ENCODE data around the gene DDX3X.
"Not testable (repeated sequence)": the region's sequence is repeated elsewhere in the genome, so short reads cannot be mapped to it uniquely, and the experiment has no call there.

The DDX3X gene

GRCh38 chrX:41369152-41369551 lies 35.2 kb downstream of the DDX3X start:
- in situ Hi-C loops (cut with MboI; ENCODE audit: low sequenced_read_pairs), result no loop called here

GRCh38 chrX:41371575-41371974 lies 37.6 kb downstream of the DDX3X start:
- in situ Hi-C loops (cut with MboI; ENCODE audit: low sequenced_read_pairs), result not testable (repeated sequence)

- in situ Hi-C loops (cut with MboI; ENCODE audit: low sequenced_read_pairs), result no loop called here
These were observed 40.1 kb downstream of the DDX3X start for GRCh38 chrX:41373989-41374606.

GRCh38 chrX:41377624-41378023 lies 43.7 kb downstream of the DDX3X start:
- in situ Hi-C loops (cut with MboI; ENCODE audit: low sequenced_read_pairs), result no loop called here

GRCh38 chrX:41381685-41382084 lies 47.7 kb downstream of the DDX3X start:
- in situ Hi-C loops (cut with MboI; ENCODE audit: low sequenced_read_pairs), result no loop called here

GRCh38 chrX:41382714-41383645 lies 49.0 kb downstream of the DDX3X start:
- in situ Hi-C loops (cut with MboI; ENCODE audit: low sequenced_read_pairs), result no loop called here

GRCh38 chrX:41384051-41384705 lies 50.2 kb downstream of the DDX3X start:
- in situ Hi-C loops (cut with MboI; ENCODE audit: low sequenced_read_pairs), result no loop called here

- in situ Hi-C loops (cut with MboI; ENCODE audit: low sequenced_read_pairs), result no loop called here
These were observed 52.4 kb downstream of the DDX3X start for GRCh38 chrX:41386222-41386990.

- in situ Hi-C loops (cut with MboI; ENCODE audit: low sequenced_read_pairs), result no loop called here
These were observed 54.6 kb downstream of the DDX3X start for GRCh38 chrX:41388543-41388942.

GRCh38 chrX:41389311-41389888 lies 55.4 kb downstream of the DDX3X start:
- in situ Hi-C loops (cut with MboI; ENCODE audit: low sequenced_read_pairs), result no loop called here

GRCh38 chrX:41390576-41390975 lies 56.6 kb downstream of the DDX3X start:
- in situ Hi-C loops (cut with MboI; ENCODE audit: low sequenced_read_pairs), result not testable (repeated sequence)

- in situ Hi-C loops (cut with MboI; ENCODE audit: low sequenced_read_pairs), result no loop called here
These were observed 57.6 kb downstream of the DDX3X start for GRCh38 chrX:41391606-41392005.

- in situ Hi-C loops (cut with MboI; ENCODE audit: low sequenced_read_pairs), result no loop called here
These were observed 60.3 kb downstream of the DDX3X start for GRCh38 chrX:41394293-41394692.

GRCh38 chrX:41397219-41397618 lies 63.3 kb downstream of the DDX3X start:
- in situ Hi-C loops (cut with MboI; ENCODE audit: low sequenced_read_pairs), result no loop called here

GRCh38 chrX:41397768-41398167 lies 63.8 kb downstream of the DDX3X start:
- in situ Hi-C loops (cut with MboI; ENCODE audit: low sequenced_read_pairs), result no loop called here

- in situ Hi-C loops (cut with MboI; ENCODE audit: low sequenced_read_pairs), result not testable (repeated sequence)
These were observed 68.6 kb downstream of the DDX3X start for GRCh38 chrX:41402556-41402955.

GRCh38 chrX:41405551-41405950 lies 71.6 kb downstream of the DDX3X start:
- in situ Hi-C loops (cut with MboI; ENCODE audit: low sequenced_read_pairs), result no loop called here

- in situ Hi-C loops (cut with MboI; ENCODE audit: low sequenced_read_pairs), result no loop called here
These were observed 72.2 kb downstream of the DDX3X start for GRCh38 chrX:41406201-41406600.

- in situ Hi-C loops (cut with MboI; ENCODE audit: low sequenced_read_pairs), result no loop called here
These were observed 73.9 kb downstream of the DDX3X start for GRCh38 chrX:41407816-41408215.

GRCh38 chrX:41408576-41408975 lies 74.6 kb downstream of the DDX3X start:
- in situ Hi-C loops (cut with MboI; ENCODE audit: low sequenced_read_pairs), result no loop called here

- in situ Hi-C loops (cut with MboI; ENCODE audit: low sequenced_read_pairs), result no loop called here
These were observed 75.0 kb downstream of the DDX3X start for GRCh38 chrX:41409006-41409405.
